CD8-positive, alpha-beta memory T cell (primary cell): ENCODE data around the gene ATXN1. TPM values are rescaled to one million over a fixed set of nuclear protein-coding genes. Genes with fewer than 3 reads are reported as not detected.

ENCODE experiments used
- CTCF ChIA-PET: fragments of 350-600 bp; sonication (Branson Sonifier 250); formaldehyde crosslinking; loops from one replicate; lab custom pipeline; 2021; ENCODE audit warnings: antibody characterized with exemption; lab: Charles Lee
- POLR2A ChIA-PET: fragments of 350-600 bp; sonication (Branson Sonifier 250); formaldehyde crosslinking; loops from one replicate; lab custom pipeline; 2021; ENCODE audit warnings: antibody characterized with exemption; lab: Charles Lee
- DNase-seq, 5 donors: peaks; one replicate each; pipeline versions ENCODE4 v3.0.0 to v3.0.0-alpha.2; 2020 to 2022; ENCODE audit warnings: mixed read lengths in 1 of 5
- H3K27ac ChIP-seq: one replicate; pipeline ENCODE4 v1.7.0; 2013; ENCODE audit warnings: low read depth, mild to moderate bottlenecking, low read length, moderate library complexity
- H3K27me3 ChIP-seq: 2 replicates; pipeline ENCODE4 v1.7.0; 2013; ENCODE audit warnings: low read length, mild to moderate bottlenecking; ENCODE audit not compliant: insufficient read depth, poor library complexity, severe bottlenecking
- H3K36me3 ChIP-seq: 2 replicates; pipeline ENCODE4 v1.7.0; 2013; ENCODE audit warnings: mild to moderate bottlenecking, low read length, moderate library complexity; ENCODE audit not compliant: insufficient read depth
- H3K4me1 ChIP-seq: 2 replicates; pipeline ENCODE4 v1.7.0; 2013; ENCODE audit warnings: mild to moderate bottlenecking, low read length, moderate library complexity; ENCODE audit not compliant: insufficient read depth
- H3K4me3 ChIP-seq: 2 replicates; pipeline ENCODE4 v1.7.0; 2013; ENCODE audit warnings: mild to moderate bottlenecking, low read length
- H3K9me3 ChIP-seq: 2 replicates; pipeline ENCODE4 v1.7.0; 2013; ENCODE audit warnings: mild to moderate bottlenecking, low read length
- H3K27ac Mint-ChIP-seq, 8 donors: one replicate each; pipeline ENCODE4 v1.8.0; 2020 to 2021; ENCODE audit warnings: mixed read lengths in 8 of 8, mild to moderate bottlenecking in 6 of 8, inconsistent platforms in 3 of 8, moderate library complexity in 3 of 8
- H3K27me3 Mint-ChIP-seq, 2 donors: one replicate each; pipeline ENCODE4 v1.8.0; 2020 to 2021; ENCODE audit warnings: mixed read lengths in 2 of 2, mild to moderate bottlenecking in 1 of 2, moderate library complexity in 1 of 2
- H3K36me3 Mint-ChIP-seq, 3 donors: one replicate each; pipeline ENCODE4 v1.8.0; 2020 to 2021; ENCODE audit warnings: mixed read lengths in 3 of 3, inconsistent platforms in 1 of 3, mild to moderate bottlenecking in 1 of 3
- H3K4me1 Mint-ChIP-seq, 3 donors: one replicate each; pipeline ENCODE4 v1.8.0; 2020 to 2021; ENCODE audit warnings: mixed read lengths in 3 of 3, inconsistent platforms in 1 of 3, mild to moderate bottlenecking in 1 of 3
- H3K4me3 Mint-ChIP-seq, 7 donors: one replicate each; pipeline ENCODE4 v1.8.0; 2020 to 2021; ENCODE audit warnings: mixed read lengths in 7 of 7, mild to moderate bottlenecking in 6 of 7, moderate library complexity in 4 of 7, inconsistent platforms in 2 of 7
- H3K9me3 Mint-ChIP-seq, 5 donors: one replicate each; pipeline ENCODE4 v1.8.0; 2020 to 2022; ENCODE audit warnings: mixed read lengths in 5 of 5, mild to moderate bottlenecking in 3 of 5, moderate library complexity in 2 of 5, inconsistent platforms in 1 of 5
- polyA plus RNA-seq: library from polyadenylated mRNA; unstranded; fragments of 300-500 nt; fragmentation: Illumina TruSeq; gene quantifications from one replicate; pipeline ENCODE4 v1.2.3, GENCODE V29; 2021
- total RNA-seq, 2 experiments: library from RNA; stranded (reverse); gene quantifications; one replicate each; pipeline ENCODE4 v1.2.3, GENCODE V29; 2021

ATXN1 gene
- total and polyA plus RNA-seq, 3 experiments from 2014 or later = 20.0 to 114 (median 111) TPM

DNA sequence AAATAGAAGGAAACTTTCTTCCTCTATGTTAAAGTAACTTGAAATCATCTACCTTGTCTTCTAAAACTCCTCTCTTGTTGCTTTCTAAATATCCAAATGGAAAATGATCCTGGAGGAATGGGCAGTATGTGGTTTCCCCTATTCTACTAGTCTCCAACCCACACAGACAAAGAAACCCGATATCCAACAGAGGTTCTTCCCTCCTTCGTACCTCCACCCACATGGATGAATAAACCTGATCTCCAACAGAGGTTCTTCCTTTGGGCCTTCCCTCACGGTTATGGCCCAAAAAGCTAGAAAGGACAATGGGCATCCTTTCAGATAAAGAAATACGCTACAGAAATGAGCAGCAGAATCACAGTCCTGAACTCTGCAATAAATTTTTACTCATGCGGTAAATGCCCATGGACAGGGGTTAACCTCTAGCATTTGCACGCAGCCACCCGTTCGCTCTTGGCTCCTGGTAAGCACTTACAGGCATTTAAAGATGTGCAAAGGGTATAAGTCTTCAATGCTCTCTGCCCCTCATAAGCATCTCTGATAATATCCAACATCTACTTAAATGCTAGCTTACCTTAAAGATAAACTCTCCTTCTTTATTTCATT is 392.0 kb downstream of the ATXN1 start:
- CTCF ChIA-PET = no interaction called here
- H3K4me3 Mint-ChIP-seq = no peak overlapping the region
- H3K4me1 ChIP-seq = no peaks in the 10 kb centered on the region
- H3K9me3 ChIP-seq = no peaks in the 10 kb centered on the region
- H3K9me3 Mint-ChIP-seq = no peaks in the 10 kb centered on the region
- DNase-seq = no peak
- H3K4me1 Mint-ChIP-seq = peaks cover 14 to 45% (median 18%) of the 10 kb centered on the region in 3 donors
- H3K27ac Mint-ChIP-seq = peak overlapping the region in 3 of 8 donors; percentile 2 to 38 (median 14)
- no peaks in the 10 kb centered on the region for H3K36me3 ChIP-seq
- H3K4me3 ChIP-seq = no peak overlapping the region
- no peaks in the 10 kb centered on the region for H3K27me3 Mint-ChIP-seq
- no peaks in the 10 kb centered on the region for H3K27me3 ChIP-seq
- H3K36me3 Mint-ChIP-seq = peaks cover 0 to 20% (median 6%) of the 10 kb centered on the region in 3 donors
- H3K27ac ChIP-seq = no peak overlapping the region
- POLR2A ChIA-PET = no interaction called here

DNA sequence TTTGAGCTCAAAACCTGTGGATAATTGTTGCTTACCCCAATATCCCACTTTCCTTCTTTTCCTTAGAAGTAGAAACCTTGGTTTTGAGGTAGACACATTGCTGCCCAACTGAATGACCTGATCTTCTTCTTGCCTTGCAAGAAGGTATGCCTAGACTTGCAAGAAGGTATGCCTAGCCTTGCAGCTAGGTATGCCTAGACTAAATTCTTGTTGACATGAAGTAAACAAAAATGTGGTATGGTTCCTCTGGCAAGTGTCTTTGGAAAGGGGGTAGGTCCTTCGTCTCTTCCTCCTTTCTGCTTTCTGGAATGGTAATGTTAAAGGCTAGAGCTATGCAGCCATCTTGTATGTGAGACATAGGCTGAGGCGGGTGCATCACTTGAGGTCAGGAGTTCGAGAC is 393.7 kb downstream of the ATXN1 start:
- Mint-ChIP-seq H3K27ac (peak overlapping the region in 4 of 8 donors; percentile 32 to 66 (median 58)), H3K36me3 (peaks cover 0 to 30% (median 5%) of the 10 kb centered on the region in 3 donors), H3K9me3 (no peaks in the 10 kb centered on the region), H3K4me1 (peaks cover 8 to 35% (median 13%) of the 10 kb centered on the region in 3 donors), H3K4me3 (no peak overlapping the region), H3K27me3 (no peaks in the 10 kb centered on the region)
- no peaks in the 10 kb centered on the region for H3K36me3 ChIP-seq
- POLR2A ChIA-PET = no interaction called here
- no peak overlapping the region for H3K27ac ChIP-seq
- no peak for DNase-seq
- no peaks in the 10 kb centered on the region for H3K9me3 ChIP-seq
- H3K4me1 ChIP-seq = no peaks in the 10 kb centered on the region
- CTCF ChIA-PET = no interaction called here
- no peak overlapping the region for H3K4me3 ChIP-seq
- H3K27me3 ChIP-seq = no peaks in the 10 kb centered on the region

DNA sequence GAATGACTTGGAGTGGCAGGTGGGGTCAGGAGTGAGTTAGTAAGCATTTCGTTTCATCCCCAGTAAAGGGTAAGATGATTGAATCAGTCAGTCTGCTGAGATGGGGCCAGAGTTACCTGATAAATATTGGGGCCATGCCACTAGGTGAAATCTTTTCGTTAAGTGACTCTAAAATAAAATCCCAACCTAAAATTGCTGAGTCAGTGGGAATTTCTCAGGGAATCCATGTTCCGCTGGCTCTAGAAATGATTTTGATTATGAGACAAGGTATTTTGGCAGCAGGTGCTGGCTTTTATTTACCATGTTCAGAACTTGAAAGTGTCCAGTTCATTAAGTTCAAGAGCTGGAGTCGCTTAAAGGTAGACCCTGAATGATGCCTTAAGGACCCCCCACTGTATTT is 397.5 kb downstream of the ATXN1 start:
- Histone ChIP-seq H3K27me3 (no peaks in the 10 kb centered on the region), H3K27ac (no peak overlapping the region), H3K36me3 (no peaks in the 10 kb centered on the region), H3K9me3 (no peaks in the 10 kb centered on the region), H3K4me1 (no peaks in the 10 kb centered on the region), H3K4me3 (no peak overlapping the region)
- no peak for DNase-seq
- ChIA-PET POLR2A (no interaction called here), CTCF (no interaction called here)
- H3K36me3 Mint-ChIP-seq = peaks cover 0 to 44% (median 7%) of the 10 kb centered on the region in 3 donors
- H3K27me3 Mint-ChIP-seq = peaks cover 0 to 2% of the 10 kb centered on the region in 2 donors
- no peaks in the 10 kb centered on the region for H3K9me3 Mint-ChIP-seq
- no peak overlapping the region for H3K27ac Mint-ChIP-seq
- H3K4me3 Mint-ChIP-seq = no peak overlapping the region
- H3K4me1 Mint-ChIP-seq = peaks cover 1 to 28% (median 5%) of the 10 kb centered on the region in 3 donors

DNA sequence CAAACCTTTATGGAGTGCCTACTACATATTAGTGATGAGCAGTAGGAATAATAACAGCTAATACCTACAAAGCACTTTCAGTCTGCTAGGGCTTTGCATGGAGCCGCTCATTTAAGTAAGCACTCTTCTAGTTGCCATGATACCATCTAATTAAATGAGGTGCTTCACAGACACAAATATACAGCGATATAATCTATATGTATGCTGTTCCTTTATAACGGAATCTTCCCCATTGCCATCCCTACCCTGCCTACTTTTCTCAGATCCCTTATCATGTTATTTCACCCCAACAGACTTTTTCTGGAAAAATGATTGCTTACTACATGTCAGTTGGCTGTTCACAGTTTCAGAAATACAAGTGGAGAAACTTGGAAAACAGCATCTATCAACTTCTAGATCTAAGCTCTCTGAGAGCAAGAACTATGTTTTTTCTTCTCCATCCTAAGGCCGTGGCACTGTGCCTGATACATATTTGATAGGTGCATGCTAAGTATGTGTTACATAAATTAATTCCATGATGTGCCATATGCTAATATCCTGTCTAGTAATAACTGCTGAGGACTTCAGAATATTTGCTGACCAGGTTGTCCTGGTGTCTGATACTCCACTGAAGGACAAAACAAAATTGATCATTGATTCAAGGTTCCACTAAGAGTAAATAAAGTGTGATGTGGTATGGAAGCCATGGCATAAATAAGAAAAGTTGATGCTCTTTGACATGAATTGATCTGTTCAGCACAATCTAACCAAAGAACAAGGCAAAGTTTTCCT is 398.3 kb downstream of the ATXN1 start:
- no peaks in the 10 kb centered on the region for H3K27me3 ChIP-seq
- Mint-ChIP-seq H3K27ac (peak overlapping the region in 1 of 8 donors; percentile 1), H3K4me1 (peaks cover 2 to 25% (median 8%) of the 10 kb centered on the region in 3 donors), H3K4me3 (no peak overlapping the region), H3K9me3 (no peaks in the 10 kb centered on the region), H3K36me3 (peaks cover 0 to 43% (median 7%) of the 10 kb centered on the region in 3 donors), H3K27me3 (peaks cover 0 to 2% of the 10 kb centered on the region in 2 donors)
- no peak overlapping the region for H3K4me3 ChIP-seq
- CTCF ChIA-PET = no interaction called here
- DNase-seq = no peak
- no peaks in the 10 kb centered on the region for H3K9me3 ChIP-seq
- H3K4me1 ChIP-seq = no peaks in the 10 kb centered on the region
- no peaks in the 10 kb centered on the region for H3K36me3 ChIP-seq
- POLR2A ChIA-PET = no interaction called here
- H3K27ac ChIP-seq = no peak overlapping the region

DNA sequence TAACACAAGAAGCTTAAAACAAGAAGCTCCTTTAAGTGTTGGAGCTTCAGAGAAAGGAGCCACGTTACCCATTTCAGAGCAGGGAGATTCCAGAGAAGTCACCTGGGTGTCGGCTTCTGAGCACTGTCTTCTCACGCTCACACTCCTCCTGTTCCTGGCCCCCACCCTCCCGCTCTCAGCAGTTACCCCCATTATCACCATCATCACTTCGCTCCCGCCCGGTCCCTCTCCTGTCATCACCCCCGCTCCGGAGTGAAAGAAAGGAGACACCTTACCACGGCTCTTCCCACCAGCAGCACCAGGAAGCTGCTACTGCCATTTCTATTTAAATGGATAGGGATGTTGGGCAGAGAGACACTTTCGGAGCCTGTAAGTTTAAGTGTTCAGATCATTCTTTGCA is 399.0 kb downstream of the ATXN1 start:
- ChIA-PET POLR2A (no interaction called here), CTCF (no interaction called here)
- Mint-ChIP-seq H3K4me3 (no peak overlapping the region), H3K27me3 (peaks cover 0 to 2% of the 10 kb centered on the region in 2 donors), H3K9me3 (no peaks in the 10 kb centered on the region), H3K4me1 (peaks cover 8 to 30% (median 14%) of the 10 kb centered on the region in 3 donors), H3K27ac (peak overlapping the region in 1 of 8 donors; percentile 8), H3K36me3 (peaks cover 0 to 41% (median 7%) of the 10 kb centered on the region in 3 donors)
- Histone ChIP-seq H3K4me1 (no peaks in the 10 kb centered on the region), H3K4me3 (no peak overlapping the region), H3K27me3 (no peaks in the 10 kb centered on the region), H3K9me3 (no peaks in the 10 kb centered on the region), H3K27ac (no peak overlapping the region), H3K36me3 (no peaks in the 10 kb centered on the region)
- no peak for DNase-seq

DNA sequence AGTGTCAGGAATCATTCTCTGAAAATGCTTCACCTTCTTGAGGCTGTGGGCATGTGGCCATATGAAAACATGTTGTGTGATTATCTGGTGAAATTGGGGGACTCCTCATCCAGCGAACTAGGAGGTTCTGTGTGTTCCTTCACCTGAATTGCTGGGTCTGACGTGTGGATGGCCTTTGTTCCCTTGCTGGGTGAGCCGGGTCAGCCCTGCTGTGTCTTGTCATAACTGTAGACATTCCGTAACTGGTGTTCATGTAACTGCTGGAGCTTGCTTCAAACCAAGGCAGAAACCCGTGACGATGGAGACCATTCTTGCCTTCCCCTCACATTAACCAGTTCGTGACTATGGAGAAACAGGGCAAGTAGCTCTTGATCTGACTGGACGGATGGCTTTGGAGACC is 399.4 kb downstream of the ATXN1 start:
- CTCF ChIA-PET = no interaction called here
- no peaks in the 10 kb centered on the region for H3K9me3 ChIP-seq

DNA sequence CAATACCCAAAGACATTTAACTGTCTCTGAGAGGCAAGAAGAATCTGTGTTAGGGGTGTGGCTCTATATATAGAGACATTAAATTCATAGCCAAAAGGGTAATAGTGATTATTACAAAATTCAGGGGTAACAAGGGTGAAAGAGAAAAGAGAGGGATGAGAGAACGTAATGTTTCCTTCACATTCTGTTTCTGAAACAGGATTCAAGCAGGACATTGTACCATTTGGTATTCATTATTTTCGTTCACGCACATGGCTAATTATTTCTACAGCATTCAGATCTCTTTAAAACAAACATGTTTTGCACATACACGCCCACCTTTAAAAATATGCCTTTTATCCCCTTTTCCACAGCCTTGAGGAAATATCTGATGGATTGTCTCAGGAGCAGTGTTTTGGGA is 400.1 kb downstream of the ATXN1 start:
- Mint-ChIP-seq H3K36me3 (peaks cover 0 to 38% (median 7%) of the 10 kb centered on the region in 3 donors), H3K9me3 (no peaks in the 10 kb centered on the region), H3K4me1 (peaks cover 8 to 27% (median 14%) of the 10 kb centered on the region in 3 donors), H3K27me3 (peaks cover 0 to 2% of the 10 kb centered on the region in 2 donors), H3K27ac (peak overlapping the region in 2 of 8 donors; percentile 21 to 52), H3K4me3 (no peak overlapping the region)
- Histone ChIP-seq H3K4me3 (no peak overlapping the region), H3K27ac (no peak overlapping the region), H3K9me3 (no peaks in the 10 kb centered on the region), H3K36me3 (no peaks in the 10 kb centered on the region), H3K4me1 (no peaks in the 10 kb centered on the region), H3K27me3 (no peaks in the 10 kb centered on the region)
- no peak for DNase-seq
- ChIA-PET CTCF (no interaction called here), POLR2A (no interaction called here)

More for the DNA sequence above, 399.4 kb downstream of the ATXN1 start:
- POLR2A ChIA-PET = no interaction called here
- no peaks in the 10 kb centered on the region for H3K4me1 ChIP-seq
- H3K36me3 Mint-ChIP-seq = peaks cover 0 to 39% (median 7%) of the 10 kb centered on the region in 3 donors
- H3K4me3 ChIP-seq = no peak overlapping the region
- H3K9me3 Mint-ChIP-seq = no peaks in the 10 kb centered on the region
- no peak overlapping the region for H3K27ac Mint-ChIP-seq
- no peaks in the 10 kb centered on the region for H3K27me3 ChIP-seq
- H3K27me3 Mint-ChIP-seq = peaks cover 0 to 2% of the 10 kb centered on the region in 2 donors
- H3K4me3 Mint-ChIP-seq = no peak overlapping the region
- H3K27ac ChIP-seq = no peak overlapping the region
- H3K4me1 Mint-ChIP-seq = peaks cover 8 to 26% (median 14%) of the 10 kb centered on the region in 3 donors
- DNase-seq = no peak
- H3K36me3 ChIP-seq = no peaks in the 10 kb centered on the region

DNA sequence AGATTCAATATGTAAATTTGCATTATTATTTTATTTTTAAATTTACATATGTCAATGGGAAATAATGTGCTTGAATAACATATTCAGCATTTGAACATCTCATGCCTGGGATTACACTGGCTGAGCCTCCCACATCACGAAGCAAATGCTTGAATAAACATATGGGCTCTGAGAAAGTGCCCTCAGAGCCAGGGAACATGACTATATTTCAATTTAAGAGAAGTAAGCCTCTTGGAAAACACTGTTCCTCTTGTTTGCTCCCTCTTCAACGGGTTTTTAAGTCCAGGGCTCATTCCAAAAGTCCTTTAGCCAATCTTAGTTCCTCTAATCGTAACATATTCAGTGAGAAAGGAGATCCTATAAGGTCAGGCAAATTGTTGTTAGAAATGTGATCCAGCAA is 400.9 kb downstream of the ATXN1 start:
- Mint-ChIP-seq H3K4me1 (peaks cover 10 to 28% (median 14%) of the 10 kb centered on the region in 3 donors), H3K4me3 (no peak overlapping the region), H3K9me3 (no peaks in the 10 kb centered on the region), H3K27me3 (peaks cover 0 to 2% of the 10 kb centered on the region in 2 donors), H3K27ac (no peak overlapping the region), H3K36me3 (peaks cover 0 to 38% (median 7%) of the 10 kb centered on the region in 3 donors)
- H3K27ac ChIP-seq = no peak overlapping the region
- H3K4me1 ChIP-seq = no peaks in the 10 kb centered on the region
- H3K4me3 ChIP-seq = no peak overlapping the region
- H3K36me3 ChIP-seq = no peaks in the 10 kb centered on the region
- H3K27me3 ChIP-seq = no peaks in the 10 kb centered on the region
- ChIA-PET CTCF (no interaction called here), POLR2A (no interaction called here)
- H3K9me3 ChIP-seq = no peaks in the 10 kb centered on the region
- DNase-seq = no peak
